HUES48 (cell line): Measurements from ENCODE around the gene SMCO2.
A peak's percentile ranks its signal among the peaks of the same experiment; 100 is the strongest.

Experiments used
- H3K27ac ChIP-seq: one replicate; pipeline ENCODE4 v1.7.0; 2013; ENCODE audit warnings: low read depth, low read length, inconsistent platforms
- H3K27me3 ChIP-seq: 2 replicates; pipeline ENCODE4 v1.6.1; 2013; ENCODE audit warnings: mild to moderate bottlenecking, low read length; ENCODE audit not compliant: control insufficient read depth, insufficient read depth
- H3K36me3 ChIP-seq: 2 replicates; pipeline ENCODE4 v1.6.1; 2013; ENCODE audit warnings: low read length; ENCODE audit not compliant: control insufficient read depth, insufficient read depth
- H3K4me1 ChIP-seq: 2 replicates; pipeline ENCODE4 v1.6.1; 2013; ENCODE audit warnings: mild to moderate bottlenecking, low read length; ENCODE audit not compliant: control insufficient read depth, insufficient read depth
- H3K4me3 ChIP-seq: 2 replicates; pipeline ENCODE4 v1.5.1; 2013; ENCODE audit warnings: mild to moderate bottlenecking, low read depth, low read length
- H3K9ac ChIP-seq: 2 replicates; pipeline ENCODE4 v1.6.1; 2013; ENCODE audit warnings: mild to moderate bottlenecking, low read depth, low read length, moderate library complexity
- H3K9me3 ChIP-seq: 2 replicates; pipeline ENCODE4 v1.6.1; 2013; ENCODE audit warnings: low read length; ENCODE audit not compliant: control insufficient read depth, insufficient read depth

Gene SMCO2

DNA sequence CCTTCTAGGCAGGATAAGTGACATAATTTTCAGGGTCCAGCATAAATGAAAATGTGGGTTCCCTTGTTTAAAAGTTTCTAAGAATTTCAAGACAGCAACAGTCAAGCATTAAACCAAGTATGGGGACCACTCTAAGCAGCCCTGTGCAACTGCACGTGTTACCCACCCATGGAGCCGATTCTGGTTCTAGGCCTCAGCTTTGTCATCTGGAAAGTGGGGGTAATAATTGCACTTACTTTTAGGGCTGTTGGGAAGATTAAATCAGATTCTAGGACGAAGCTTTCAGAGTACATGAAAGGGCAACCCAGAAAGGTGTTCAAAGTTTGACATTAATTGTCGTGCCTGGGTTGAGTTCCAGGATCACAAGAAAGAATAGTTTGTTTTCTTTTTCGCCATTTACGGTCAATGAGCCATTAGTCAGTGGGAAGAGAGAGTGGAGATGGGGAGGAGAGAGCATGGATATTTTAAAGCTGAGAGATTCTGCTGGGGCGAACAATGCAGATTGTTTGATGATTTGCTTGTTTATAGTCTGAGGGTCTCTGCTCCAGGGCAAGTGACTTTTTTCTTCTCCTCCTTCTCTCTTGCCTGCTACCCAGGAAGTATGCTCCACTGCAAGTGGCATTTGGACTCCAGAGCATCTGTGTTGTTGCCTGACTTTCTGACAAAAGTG is 66.8 kb downstream of the SMCO2 start:
- Histone ChIP-seq H3K9me3 (no peaks in the 10 kb centered on the region), H3K27ac (no peak overlapping the region), H3K4me1 (peaks cover 8% of the 10 kb centered on the region; the same call in 1 of the 2 replicates), H3K4me3 (no peak overlapping the region), H3K36me3 (no peaks in the 10 kb centered on the region), H3K9ac (no peak overlapping the region), H3K27me3 (no peaks in the 10 kb centered on the region)

DNA sequence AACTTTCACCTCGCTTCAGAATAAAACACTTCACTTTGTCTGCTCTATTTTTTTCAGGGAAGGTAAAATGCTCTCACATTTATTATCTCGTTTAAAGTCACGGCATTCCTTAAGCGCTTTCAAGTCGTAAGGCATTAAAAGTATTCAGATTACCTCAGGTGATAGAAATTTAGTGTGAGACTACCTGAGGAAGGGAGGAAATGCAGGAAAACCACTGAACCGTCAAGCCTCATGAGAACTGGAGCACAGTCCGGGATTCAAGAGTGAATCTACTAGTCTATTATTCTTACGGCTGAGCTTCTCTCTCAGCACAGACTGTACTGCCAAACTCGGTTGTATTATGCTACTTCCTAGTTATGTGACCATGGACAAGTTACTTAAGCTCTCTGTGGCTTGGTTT is 69.1 kb downstream of the SMCO2 start:
- Histone ChIP-seq H3K36me3 (no peaks in the 10 kb centered on the region), H3K4me1 (peaks cover 10% of the 10 kb centered on the region), H3K9ac (no peak overlapping the region), H3K27me3 (no peaks in the 10 kb centered on the region), H3K4me3 (no peak overlapping the region), H3K27ac (no peak overlapping the region), H3K9me3 (no peaks in the 10 kb centered on the region)

DNA sequence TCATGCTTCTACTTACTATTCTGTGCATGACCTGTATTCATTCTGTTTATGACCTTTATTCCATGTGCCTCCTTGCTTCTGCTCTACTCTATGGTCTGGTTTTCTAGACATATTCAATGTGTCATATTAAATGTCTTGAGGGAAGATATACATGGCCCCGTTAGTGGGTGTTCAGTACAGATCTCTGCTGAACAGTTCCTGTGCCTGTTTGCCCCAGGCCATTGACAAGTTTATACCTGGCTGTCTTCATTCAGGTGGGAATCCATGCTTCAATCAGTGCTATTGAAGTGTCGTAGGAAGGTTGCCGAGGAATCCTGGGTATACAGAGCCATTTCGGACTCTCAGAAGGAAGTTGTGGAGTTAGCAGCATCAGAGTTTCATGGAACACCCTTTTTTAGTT is 70.1 kb downstream of the SMCO2 start:
- Histone ChIP-seq H3K4me1 (peaks cover 19% of the 10 kb centered on the region), H3K27me3 (no peaks in the 10 kb centered on the region), H3K4me3 (no peak overlapping the region), H3K9ac (no peak overlapping the region), H3K27ac (no peak overlapping the region), H3K36me3 (no peaks in the 10 kb centered on the region), H3K9me3 (no peaks in the 10 kb centered on the region)

DNA sequence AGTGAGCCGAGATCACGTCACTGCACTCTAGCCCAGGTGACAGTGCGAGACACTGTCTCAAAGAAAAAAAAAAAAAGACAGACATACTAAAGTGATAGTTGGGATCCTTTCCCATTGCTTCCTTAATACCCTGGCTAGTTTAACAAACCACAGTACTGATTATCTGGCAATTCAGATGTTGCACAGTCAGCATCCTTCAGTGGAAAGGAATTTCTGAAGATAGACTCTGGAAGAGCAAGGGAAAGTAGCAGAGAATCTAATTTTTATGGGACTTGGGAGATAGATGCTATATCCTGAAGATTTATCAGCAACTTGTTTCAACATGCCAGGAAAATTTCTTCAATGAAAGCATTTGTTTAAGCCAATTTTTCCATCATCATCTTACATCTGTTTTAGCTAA is 71.0 kb downstream of the SMCO2 start:
- Histone ChIP-seq H3K27ac (no peak overlapping the region), H3K9me3 (no peaks in the 10 kb centered on the region), H3K36me3 (no peaks in the 10 kb centered on the region), H3K4me1 (peaks cover 19% of the 10 kb centered on the region), H3K27me3 (no peaks in the 10 kb centered on the region), H3K9ac (no peak overlapping the region), H3K4me3 (no peak overlapping the region)

DNA sequence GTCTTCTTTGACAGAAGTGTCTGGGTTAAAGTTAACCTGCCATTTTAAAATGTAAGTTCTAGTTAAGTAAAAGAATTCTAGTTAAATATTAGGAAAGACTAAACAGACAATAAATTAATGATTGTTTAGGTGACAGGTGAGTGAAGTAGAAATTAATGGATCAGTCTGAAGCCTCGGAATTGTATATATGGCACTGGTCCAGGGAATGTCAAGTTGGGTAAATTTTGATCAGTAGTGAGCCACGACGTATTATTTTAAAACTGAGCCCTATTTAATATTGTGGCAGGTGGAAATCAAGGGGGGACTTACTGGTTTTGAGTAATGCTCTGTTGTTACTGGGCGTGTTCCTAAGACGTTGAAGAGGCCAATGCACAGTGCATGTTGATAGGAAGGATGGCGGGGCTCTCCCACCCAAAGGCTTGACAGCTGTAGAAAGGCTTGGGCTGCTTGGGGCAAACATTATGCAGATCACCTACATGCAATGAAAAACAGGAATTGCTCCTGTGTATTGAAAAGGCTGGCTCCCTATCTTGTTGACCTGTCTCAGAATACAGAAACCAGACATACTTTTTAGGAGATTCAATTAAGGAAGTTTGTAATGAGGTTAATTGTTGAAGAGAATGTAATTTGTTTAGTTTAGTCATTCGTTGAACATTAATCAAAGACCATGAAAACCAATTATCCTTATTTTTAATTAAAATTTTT is 71.6 kb downstream of the SMCO2 start:
- no peak overlapping the region for H3K4me3 ChIP-seq

DNA sequence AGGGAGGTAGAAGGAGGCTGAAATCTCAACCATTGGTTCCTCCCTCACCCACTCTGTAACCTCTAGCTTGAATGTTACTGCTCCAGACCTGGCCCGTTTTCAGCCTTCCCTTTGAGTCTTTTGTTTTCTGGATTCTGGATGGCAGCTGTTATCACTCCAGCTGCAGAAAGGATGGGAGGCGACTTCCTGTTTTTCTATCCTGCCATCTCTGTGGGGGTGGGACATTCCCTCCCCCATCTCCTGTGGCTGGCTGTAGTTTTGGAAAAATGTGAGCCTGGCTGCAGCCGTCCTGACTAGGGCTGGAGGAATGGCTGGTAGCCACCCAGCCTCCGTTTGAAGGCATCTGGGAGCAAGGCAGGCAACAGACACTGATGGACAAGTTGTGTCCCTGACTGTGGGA is 74.5 kb downstream of the SMCO2 start:
- Histone ChIP-seq H3K36me3 (no peaks in the 10 kb centered on the region), H3K27me3 (peaks cover 5% of the 10 kb centered on the region), H3K9me3 (no peaks in the 10 kb centered on the region), H3K9ac (peak overlapping the region; percentile 24; the same call in 1 of the 2 replicates), H3K4me1 (peaks cover 22% of the 10 kb centered on the region), H3K4me3 (no peak overlapping the region), H3K27ac (peak overlapping the region; percentile 44)

More for the DNA sequence above, 71.6 kb downstream of the SMCO2 start:
- no peak overlapping the region for H3K27ac ChIP-seq
- H3K9me3 ChIP-seq: no peaks in the 10 kb centered on the region
- H3K4me1 ChIP-seq: peaks cover 21% of the 10 kb centered on the region
- no peak overlapping the region for H3K9ac ChIP-seq
- H3K36me3 ChIP-seq: no peaks in the 10 kb centered on the region
- no peaks in the 10 kb centered on the region for H3K27me3 ChIP-seq

DNA sequence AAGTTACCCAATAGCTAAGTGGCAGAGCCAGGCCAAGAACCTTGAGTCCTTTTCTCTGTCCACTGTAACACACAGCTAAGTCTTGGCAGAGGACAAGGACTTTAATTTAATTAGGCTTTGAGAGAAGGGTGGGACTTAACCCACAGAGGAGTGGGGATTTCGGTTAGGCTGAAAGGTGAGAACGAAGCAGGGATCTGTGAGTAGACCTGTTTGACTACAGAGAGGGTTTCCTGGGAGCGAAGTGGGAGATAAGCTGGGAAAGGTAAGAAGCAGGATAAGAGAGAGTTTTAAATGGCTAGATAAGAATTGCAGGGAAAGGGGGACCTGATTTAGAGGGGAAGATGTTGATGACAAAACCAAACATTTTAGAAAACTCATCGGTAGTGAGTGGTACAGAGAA is 75.4 kb downstream of the SMCO2 start:
- peaks cover 10% of the 10 kb centered on the region for H3K27me3 ChIP-seq
- peaks cover 22% of the 10 kb centered on the region for H3K4me1 ChIP-seq
- H3K36me3 ChIP-seq: no peaks in the 10 kb centered on the region
- H3K9ac ChIP-seq: no peak overlapping the region
- no peak overlapping the region for H3K4me3 ChIP-seq
- H3K27ac ChIP-seq: no peak overlapping the region
- no peaks in the 10 kb centered on the region for H3K9me3 ChIP-seq

DNA sequence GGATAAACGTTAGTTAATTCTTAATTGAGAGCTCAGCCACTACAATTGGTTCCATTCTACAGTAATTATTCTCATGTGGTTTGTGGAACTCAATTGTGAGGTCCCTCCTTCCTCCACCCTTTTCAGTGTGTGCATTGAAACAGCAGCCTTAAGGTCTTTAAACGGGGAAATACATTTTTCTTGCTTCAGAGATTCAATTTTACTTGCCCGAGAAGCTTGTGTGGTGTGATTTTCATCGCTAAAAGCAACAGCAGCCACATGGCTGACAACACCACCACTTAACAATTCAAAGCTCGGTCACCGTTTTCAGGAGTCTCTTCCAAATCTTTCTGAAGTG is 76.7 kb downstream of the SMCO2 start:
- H3K4me1 ChIP-seq: peaks cover 22% of the 10 kb centered on the region
- no peaks in the 10 kb centered on the region for H3K36me3 ChIP-seq
- H3K9ac ChIP-seq: peak overlapping the region; percentile 91
- H3K9me3 ChIP-seq: no peaks in the 10 kb centered on the region
- H3K4me3 ChIP-seq: peak overlapping the region; percentile 97
- H3K27ac ChIP-seq: peak overlapping the region; percentile 98
- peaks cover 10% of the 10 kb centered on the region for H3K27me3 ChIP-seq

DNA sequence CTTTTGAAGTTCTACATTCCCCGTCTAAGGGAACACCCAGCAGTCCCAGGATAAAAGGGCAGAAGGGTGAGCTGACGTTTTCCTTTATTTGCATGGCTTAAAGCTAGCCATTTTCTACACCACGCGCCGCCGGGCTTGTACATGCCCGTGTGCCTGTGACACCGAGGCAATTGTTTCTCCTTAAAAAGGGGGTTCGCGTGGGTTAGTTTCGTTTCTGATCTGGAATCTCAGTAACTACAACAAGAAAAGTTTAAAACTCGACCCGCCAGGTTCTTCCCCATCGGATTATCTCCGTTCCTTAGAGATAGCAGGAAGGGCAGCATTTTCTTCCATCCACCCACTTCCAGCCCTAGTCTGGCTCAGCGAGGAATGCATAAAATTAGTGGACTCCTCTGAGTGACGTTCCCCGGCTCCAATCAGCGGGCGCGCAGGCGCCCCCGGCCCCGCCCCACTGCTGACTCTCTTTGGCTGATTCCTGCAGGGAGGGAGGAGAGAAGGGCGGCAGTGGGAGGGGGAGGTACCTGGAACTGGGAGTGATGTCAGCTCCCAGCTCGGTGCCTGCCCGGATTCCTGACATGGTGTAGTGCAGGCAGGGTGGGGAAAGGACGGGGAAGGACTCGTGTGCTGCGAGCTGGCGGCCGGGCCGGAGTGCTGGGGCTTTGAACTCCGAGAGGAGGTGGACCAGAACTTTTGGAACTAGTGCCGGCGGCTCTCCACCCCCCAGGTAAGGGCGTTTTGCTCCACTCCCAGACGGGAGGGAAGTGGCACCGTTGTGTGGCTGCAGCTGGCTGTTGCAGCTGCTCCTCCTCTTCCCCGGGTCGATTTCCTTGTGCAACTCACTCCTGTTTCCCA is 77.3 kb downstream of the SMCO2 start, which contains the start of gene PPFIBP1:
PPFIBP1 (plus strand) TSS at position 565 of the 852 bp plus-strand sequence. CDS start 109,191 bp downstream, outside the sequence.
- H3K36me3 ChIP-seq: no peaks in the 10 kb centered on the region

DNA sequence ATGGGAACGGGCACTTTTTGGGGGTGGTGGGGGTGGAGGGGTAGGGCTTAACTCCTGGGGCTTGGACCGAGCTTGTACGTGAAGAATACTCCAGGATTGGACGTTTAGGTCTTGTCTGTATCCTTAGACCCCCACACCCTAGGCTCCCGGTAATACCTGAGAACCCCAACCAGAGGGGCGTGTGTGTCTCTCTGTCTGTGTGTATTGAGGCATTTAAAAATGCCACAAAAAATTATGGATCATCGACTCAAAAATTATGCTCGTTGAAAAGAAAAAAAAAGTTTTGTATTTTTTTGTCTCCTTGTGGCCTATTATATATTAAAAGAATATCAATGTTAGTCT is 77.9 kb downstream of the SMCO2 start:
- H3K27me3 ChIP-seq: peaks cover 10% of the 10 kb centered on the region
- H3K4me3 ChIP-seq: peak overlapping the region; percentile 97
- H3K9me3 ChIP-seq: no peaks in the 10 kb centered on the region
- peaks cover 22% of the 10 kb centered on the region for H3K4me1 ChIP-seq
- no peaks in the 10 kb centered on the region for H3K36me3 ChIP-seq
- H3K27ac ChIP-seq: peak overlapping the region; percentile 89
- peak overlapping the region; percentile 88 for H3K9ac ChIP-seq

More for the DNA sequence above, 77.3 kb downstream of the SMCO2 start, which contains the start of gene PPFIBP1:
- Histone ChIP-seq H3K4me3 (peak within 1 kb of the TSS; percentile 97), H3K9ac (peak within 1 kb of the TSS; percentile 91), H3K27ac (peak within 1 kb of the TSS; percentile 98), H3K4me1 (peaks cover 22% of the 10 kb centered on the region), H3K27me3 (peaks cover 10% of the 10 kb centered on the region), H3K9me3 (no peaks in the 10 kb centered on the region)
